SHP77 (cell line): ENCODE results near the gene LIMS1.
A peak's percentile ranks its signal among the peaks of the same experiment; 100 is the strongest.
"Not testable (repeated sequence)": the region's sequence is repeated elsewhere in the genome, so short reads cannot be mapped to it uniquely, and the experiment has no call there.

Experiments
- DNase-seq, 2 experiments: peaks; one replicate each; lab custom pipeline; 2025; lab: John Stamatoyannopoulos, UW

The LIMS1 gene

DNA sequence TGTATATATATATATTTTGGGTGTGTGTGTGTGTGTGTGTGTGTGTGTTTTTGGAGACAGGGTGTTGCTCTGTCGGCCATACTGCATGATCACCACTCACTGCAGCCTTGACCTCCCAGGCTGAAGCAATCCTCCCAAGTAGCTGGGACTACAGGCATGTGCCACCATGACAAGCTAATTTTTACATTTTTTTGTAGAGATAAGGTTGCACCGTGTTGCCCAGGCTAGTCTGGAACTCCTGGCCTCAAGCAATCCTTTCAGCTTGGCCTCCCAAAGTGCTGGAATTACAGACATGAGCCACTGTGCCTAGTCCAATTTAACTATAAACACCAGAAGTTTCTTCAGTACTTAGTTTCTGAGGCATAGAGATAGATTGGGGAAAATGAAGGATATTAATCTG lies 18.3 kb downstream of the LIMS1 start:
- no peak for DNase-seq

DNA sequence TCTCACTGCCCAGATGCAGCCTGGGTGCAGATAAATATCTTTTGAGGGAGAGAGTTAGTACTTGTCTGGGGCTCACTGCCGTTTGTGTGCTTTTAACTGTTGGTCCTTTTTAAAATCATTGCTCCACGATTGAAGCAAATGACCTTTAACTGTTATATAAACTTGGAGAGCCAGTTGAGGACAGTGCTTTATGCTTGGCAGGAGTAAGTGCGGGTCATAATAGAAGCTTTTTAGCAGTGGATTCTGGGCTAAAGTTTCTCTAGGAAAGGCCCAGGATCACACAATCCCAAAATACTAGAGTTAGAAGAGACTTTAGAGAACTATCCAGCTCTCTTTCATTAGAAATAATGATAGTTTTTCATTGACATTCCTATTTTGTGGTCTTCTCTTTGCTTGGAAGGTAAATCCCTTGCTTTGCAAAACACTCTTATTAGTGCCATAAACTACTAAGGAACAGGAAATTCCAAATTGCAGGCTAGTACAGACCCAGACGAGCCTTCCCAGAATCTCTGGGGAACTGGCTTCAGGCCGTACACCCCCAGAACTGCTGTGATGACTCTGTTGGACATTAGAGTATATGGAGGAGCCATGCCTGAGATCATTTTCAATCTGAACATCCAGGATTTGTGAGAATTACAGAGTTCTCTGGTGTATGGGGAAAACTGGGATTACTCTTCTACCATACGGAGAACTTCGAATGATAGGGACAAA lies 19.1 kb downstream of the LIMS1 start:
- DNase-seq: no peak

DNA sequence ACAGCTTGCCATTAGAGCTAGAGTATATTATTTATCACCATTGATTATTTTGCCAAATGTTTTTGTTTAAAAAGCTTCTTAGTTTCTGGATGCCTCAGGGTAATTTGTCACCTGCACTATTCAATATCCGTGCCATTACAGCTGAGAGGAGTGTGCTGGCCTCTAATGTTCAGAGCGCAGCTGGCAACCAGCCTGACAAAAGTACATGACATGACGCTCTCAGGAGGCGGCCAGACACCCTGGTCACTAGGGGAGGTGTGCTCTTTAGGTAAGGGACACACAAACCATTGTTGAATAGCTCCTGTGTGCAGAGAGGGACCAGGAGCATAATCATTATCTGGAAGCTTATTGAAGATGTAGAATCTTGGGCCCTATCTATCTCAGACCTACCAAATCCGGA lies 20.3 kb downstream of the LIMS1 start:
- peak in 1 of 2 experiments; percentile 12 for DNase-seq

DNA sequence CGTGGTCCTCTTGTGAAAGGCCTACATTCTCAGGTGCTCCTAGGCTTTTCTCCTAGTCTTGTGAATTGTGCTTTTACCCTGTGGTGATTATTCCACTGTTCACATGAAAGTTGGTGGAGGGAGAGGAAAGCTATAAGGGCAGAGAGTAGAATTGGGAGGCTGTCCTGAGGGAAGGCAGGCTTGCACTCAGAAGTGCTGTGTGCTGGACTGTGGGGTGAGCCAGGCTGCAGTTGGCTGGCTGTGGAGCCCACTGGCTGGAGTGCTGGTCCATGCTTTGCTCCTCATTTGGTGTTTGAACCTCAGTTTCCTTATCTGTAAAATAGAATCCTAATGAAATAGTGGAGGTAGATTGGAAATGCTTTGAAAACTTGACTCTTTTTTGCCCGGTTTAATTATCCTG lies 21.3 kb downstream of the LIMS1 start:
- DNase-seq: no peak

DNA sequence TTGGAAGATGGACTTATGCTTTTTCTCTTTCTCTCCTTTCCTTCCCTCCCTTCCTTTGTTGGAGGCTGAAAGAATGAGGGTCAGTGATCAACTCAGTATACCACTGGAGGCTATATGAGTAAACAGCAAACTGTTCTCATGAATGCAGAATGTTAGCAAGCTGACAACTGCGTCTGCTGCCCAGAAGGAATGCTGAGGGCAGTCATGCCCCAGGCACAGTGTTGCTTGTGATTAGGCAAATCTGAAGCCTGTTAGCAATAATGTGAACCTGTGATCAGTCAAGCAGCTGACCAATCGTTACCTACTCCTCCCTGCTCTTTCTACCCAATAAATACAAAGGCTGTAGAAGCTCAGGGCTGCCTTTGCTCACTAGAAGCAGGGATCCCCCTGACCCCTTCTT lies 22.3 kb downstream of the LIMS1 start:
- not testable (repeated sequence) for DNase-seq

DNA sequence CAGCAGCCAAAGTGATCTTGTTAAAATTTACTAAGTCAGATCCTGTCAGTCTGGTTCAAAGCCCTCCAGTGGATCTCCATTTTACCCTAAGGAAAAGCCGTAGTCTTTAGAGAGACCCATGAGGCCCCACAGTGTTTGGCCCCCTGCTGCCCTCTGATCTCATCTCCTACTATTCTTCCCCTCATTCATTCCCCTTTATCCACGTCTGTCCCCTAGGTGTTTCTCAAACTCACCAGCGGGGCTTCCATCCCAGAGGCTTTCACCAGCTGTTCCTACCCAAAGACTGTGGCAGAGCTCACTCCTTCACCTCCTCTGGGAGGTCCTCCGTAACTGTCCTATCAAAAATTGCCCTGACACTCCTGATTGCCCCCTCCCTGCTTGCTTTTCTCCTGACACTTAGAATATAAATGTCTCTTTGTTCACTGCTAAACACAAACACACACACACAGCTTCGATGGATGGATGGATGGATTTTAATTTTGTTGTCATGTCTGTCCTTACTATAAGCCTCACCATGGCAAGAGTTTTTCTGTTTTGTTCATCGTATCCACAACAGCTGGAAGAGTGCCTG lies 26.1 kb downstream of the LIMS1 start:
- DNase-seq: no peak

DNA sequence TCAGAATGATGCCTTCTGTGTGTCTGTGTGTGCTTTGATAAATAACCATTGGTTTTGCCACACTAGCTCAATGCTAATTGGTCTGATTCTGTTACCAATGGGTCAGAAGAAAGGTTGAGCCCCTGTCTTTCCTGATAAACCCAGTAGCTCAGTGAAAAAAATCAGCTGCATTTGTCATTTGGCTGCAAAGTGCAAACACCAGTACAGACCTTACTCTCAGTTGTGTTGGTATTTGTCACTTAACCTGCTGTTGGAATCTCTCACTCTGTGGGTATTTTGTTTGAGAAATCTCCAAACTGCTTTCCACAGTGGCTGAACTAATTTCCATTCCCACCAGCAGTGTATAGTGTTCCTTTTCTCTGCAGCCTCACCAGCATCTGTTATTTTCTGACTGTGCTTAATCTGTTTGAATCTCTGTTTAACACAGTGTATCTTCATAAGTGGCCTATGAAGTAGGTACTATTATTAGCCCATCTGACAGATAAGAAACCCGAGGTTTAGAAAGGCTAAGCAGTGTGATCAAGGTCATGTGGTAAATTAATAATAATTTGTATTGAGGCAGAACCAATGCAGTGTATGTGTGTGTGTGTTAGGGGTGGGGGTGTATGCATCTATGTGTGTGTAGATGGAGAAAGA lies 26.7 kb downstream of the LIMS1 start:
- DNase-seq: no peak

DNA sequence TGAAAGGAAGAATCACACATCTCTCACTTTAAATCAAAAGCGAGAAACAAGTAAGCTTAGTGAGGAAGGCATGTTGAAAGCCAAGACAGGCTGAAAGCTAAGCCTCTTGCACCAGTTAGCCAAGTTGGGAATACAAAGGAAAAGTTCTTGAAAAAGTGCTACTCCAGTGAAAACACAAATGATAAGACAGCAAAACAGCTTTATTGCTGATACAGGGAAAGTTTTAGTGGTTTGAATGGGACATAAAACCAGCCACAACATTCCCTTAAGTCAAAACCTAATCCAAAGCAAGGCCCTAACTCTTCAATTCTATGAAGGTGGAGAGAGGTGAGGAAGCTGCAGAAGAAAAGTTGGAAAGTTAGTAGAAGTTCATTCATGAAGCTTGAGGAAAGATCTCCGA lies 28.0 kb downstream of the LIMS1 start:
- no peak for DNase-seq

DNA sequence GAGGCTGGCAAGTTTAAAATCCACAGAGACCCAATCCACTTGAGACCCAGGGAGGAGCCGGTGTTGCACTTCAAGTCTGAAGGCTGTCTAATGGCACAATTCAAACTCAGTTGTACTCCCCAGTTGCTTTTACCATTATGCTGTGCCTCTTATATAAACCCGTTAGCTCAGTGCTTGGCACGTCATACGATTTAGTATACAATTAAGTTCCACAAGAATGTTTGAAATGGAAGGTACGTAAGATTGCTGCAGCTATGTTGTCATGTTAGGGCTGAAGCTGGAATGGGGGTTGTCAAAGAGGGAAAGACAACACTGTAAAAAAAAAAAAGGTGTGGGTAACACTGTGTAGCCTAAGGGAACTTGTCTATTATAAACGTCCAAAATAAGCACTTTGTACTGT lies 30.2 kb downstream of the LIMS1 start:
- DNase-seq: no peak

DNA sequence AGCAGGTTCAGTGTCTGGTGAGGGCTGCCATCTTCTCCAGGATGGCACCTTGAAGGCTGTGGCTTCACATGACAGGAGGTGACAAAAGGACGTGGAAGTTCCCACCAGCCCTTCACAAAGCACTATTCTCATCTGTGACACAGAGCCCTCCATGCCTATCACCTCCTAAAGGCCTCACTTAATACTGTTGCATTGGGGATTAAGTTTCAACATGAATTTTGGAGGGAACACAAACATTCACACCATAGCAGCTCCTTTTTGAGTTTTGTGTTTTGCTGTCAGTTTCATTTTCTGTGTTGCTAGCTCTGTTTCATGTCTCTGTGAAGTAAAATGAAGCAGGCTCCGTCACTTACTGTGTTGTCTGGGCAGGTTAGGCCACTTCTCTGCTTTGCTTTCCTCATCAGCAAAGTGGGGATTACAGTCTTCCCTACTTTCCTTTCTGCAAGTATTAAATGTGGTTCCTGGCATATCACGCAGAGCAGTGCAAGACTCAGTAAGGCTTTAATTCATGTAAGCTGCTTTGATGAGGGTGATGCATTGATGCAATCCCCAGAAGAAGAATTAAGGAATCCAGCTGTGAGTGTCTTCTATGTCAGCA lies 31.6 kb downstream of the LIMS1 start:
- no peak for DNase-seq

DNA sequence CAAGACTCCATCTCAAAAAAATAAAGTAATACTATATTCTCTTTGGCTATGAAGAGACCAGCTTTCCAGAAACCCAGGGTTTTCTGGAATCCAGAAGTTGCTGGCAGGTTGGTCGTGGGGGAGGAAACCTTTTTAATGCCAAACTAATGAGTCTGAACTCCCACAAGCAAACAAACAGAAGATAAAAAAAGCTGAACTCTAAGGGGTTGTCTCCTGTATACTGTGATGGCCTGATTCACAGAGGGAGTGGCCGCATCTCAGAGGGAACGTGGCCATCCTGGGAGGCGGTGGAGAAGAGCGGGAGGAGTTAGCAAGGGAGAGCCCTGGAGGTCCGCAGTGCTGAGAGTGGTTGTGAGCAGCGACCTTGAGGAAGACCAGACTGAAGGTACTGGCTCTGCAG lies 36.1 kb downstream of the LIMS1 start:
- no peak for DNase-seq

DNA sequence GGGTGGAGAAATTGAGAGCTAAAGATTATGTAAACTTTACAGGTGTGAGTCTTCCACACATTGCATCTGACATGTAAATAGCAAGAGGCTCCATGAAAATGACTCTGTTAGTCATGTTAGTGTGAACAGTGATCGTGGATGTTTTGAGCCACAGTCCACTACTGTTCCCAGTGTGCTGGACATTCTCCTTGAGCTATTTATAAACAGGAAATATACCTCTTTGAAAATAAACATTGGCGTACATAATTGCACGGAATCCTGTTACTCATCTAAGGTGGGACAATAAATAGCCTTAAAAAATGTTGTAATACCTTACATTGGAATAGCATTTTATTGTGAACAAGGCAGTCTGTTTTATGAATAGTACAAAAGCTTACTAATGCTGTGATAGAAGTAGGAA lies 37.0 kb downstream of the LIMS1 start:
- no peak for DNase-seq

DNA sequence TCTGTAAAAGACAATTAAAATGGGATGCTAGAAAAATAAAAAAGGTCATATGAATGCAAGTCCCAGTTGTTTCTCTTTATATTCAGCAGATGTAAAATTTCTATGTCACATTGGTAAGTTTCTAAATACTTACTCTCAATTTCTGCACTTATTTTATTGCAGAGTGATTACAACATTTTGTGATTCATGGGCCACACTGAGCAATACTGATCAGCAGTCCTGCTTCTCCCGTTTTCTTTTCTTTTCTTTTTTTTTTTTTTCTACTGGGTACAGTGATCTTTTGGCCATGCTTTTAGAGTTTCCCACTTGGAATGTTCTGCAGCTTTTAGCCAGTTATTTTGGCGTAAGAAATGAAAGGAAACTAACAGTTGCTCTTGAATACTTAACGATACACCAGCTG lies 38.8 kb downstream of the LIMS1 start:
- DNase-seq: no peak

DNA sequence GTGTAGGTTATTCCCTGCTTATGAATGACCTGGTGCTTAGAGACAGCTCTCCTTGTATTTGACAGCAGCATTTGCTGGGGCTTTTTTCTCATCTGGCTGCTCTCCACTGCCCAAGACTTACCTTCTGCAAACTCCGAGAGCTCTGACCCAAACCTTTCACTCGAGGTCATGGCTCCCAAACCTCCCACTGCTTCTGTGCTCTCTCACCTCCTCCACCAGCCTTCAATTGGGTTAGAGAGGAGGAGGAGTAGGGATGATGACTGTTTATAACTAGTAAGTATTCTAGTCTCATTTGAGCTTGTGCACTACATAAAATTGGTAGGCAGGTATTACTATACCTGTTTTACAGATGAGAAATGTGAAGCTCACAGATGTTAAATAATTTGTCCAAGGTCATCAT lies 40.1 kb downstream of the LIMS1 start:
- no peak for DNase-seq

DNA sequence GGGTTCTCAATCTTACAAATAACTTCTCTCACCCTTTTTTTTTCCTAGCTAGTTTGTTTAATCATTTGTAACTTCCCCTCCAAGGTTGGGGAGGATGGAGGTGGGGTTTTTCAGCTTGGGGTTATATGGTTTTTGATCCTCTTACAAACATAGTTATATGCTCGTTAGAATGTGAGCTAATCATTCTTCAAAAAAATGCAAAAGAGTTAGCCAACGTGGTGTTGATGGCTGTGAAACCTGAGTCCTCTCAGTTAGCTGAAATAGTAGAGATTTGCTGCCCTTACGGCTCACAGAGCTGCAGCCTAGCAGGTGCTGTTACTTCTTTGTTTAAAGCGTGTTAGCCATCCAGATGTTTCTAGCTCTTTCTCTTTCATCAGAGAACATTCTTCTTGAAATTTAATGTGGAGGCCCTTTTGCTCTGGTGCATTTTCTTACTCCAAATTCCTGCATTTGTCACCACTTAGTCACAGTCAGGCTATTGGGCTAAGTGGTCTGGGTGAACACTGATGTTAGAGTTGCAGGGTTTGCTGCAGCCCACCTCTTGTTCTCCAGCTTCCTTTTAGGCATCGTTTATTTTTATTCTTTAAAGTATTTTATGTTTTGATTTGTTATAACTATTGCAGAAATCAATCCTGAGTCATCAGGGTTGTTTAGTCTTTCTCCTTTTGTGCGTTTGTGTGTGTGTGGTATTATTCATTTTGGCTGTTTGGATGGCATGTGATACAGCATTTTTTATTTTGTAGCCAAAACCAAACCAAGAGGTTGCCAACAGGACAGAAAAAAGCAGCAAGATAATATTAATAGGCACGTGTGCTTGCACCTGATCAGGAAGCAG lies 41.1 kb downstream of the LIMS1 start:
- DNase-seq: no peak

DNA sequence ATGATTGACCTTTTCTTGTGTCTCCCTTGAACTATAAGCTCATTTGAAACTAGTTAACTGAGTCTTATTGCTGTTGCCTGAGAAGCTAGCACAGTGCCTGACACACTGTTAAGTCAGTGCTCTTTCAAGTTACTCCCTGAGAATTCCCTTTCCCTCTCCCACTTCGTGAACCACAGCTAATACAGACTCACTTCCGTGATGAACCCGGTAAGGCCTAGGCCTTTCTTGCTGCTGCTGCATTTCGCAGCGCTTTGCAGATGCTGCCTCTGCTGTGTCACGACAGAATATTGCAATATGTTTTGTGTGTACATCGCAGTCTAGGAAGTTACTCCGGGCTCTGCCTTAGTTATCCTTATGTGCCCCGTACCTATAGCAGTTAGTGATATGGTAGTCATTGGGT lies 42.8 kb downstream of the LIMS1 start:
- DNase-seq: no peak

DNA sequence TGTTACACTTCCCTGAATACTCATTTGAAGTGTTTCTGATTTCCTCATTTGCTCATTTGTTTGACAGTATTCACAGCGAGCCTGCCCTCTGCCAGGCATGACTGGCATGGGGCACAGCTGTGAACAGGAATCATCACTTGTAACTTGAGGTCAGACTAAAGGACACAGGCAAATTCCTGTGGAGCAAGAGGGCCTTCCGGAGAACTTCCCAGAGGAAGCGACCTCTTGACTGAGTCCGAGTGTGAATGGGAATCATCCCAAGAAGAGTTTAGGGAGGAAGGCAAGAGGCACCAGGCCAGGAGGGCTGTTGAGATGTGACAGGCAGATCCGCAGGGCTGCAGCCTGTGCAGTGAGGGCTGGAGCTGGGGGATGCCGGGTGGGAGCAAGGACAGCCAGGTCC lies 45.4 kb downstream of the LIMS1 start:
- no peak for DNase-seq

DNA sequence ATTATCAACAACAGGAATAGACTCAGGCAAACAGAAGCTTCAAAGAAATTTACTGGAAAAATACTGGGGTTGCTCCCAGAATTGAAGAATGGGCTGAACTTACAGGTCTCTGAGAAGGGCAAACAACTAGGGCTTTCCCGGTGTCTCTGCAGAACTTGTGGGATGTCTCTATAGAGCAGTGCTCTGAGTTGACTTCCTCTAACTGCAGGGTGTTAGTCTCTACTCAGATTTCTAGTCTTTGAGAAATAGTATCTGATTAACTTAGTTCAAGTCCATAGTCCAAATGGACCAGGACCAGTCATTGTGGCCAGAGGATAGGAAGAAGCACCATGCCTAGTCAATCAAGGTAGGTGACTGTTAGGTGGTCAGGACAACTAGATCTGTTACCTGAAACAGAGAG lies 45.8 kb downstream of the LIMS1 start:
- no peak for DNase-seq

DNA sequence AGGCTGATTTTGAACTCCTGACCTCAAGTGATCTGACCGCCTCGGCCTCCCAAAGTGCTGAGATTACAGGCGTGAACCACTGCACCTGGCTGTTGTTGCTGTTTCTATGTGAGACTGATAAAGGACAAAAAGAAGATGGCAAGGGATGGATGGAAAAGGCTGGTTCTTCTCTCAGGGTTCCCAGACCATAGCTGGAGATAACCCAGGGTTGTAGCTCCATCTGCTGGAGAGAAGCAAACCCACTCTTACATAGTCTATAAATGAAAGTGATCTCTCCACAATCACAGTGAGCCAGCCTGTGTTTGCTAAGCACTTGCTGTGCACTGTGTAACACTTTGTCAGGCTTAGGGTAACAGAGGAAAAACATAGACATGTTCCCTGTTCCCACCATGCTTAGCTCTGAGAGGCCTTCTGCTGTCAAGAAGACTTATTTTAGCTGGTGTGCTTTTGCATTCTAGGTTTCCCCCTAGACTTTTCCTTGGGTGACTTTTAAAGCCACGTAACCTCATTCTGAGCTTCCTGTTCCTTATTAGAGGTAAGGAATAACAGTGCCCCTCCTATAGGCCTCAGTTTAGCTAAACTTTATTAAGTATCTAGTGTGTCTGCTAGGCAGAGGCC lies 49.7 kb downstream of the LIMS1 start:
- DNase-seq: peak; percentile 57 to 73

DNA sequence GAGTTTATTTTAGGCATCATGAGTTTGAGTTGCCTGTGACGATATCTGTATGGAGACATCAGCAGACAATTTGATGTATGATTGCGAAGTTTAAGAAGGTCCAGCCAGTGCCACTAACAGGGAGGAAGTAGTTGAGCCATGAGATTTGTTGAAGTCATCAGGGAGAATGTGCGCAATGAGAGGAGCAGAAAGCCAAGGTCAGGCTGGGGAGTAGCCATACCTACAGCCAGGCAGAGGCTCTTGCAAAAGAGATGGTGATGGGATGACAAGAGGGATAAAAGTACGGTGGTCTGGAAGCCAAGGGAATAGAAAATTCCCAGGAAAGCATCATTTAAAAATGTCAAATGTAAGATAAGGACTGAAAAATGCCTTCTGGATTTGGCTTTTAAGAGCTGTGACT lies 51.2 kb downstream of the LIMS1 start:
- DNase-seq: no peak

DNA sequence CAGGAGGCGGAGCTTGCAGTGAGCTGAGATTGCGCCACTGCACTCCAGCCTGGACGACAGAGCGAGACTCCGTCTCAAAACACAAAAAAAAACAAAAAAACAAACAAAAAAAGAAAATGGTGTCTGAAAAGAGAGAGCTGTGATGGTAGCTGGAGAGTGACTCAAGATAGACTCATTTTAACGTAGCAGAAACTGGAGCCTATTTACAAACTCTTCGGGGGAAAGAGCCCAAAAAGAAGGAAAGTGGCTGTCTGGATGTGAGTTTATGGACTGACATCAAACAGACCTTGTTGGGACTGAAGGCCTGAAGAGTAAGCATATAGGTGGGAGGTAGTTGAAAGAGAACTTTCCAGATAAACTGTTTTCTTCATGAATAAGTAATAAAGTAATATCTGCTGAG lies 51.8 kb downstream of the LIMS1 start:
- no peak for DNase-seq

DNA sequence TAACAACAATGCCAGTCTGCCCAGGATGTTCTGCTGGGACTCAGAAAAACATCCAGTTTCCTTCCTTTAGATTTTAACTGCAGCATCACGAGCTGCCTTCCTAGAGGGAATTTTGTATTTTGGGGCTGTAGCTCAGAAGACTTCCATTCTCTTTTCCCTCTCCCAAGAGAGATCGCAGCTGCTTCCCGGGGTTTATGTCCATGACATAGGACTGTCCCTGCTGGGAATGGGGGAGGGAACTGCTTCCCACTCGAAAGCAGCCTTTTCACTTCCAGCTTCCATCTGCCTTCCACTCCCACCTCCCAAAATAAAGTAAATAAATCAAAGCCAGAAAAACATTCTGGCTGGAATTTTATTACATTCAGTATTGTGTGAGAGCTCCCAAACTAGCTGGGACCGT lies 52.4 kb downstream of the LIMS1 start:
- DNase-seq: no peak
